K562 (cell line): ENCODE data around the gene INTS1. TPM values are rescaled to one million over a fixed set of nuclear protein-coding genes. Genes with fewer than 3 reads are reported as not detected.

Source experiments
- ETV6 ChIP-seq, 3 experiments: fragments of 150-350 bp in 1 of 3; sonication (generic) in 1 of 3; formaldehyde crosslinking in 1 of 3; IDR thresholded peaks; 2 replicates each; pipeline versions ENCODE4 v1.6.1 to v1.8.0; 2014 to 2022; ENCODE audit warnings: borderline replicate concordance in 2 of 3, low read depth in 2 of 3, antibody characterized with exemption in 1 of 3, low read length in 1 of 3, mild to moderate bottlenecking in 1 of 3, missing genetic modification reagents in 1 of 3
- HDAC1 ChIP-seq, 2 experiments: fragments of 450-650 bp; IDR thresholded peaks; 2 replicates each; pipeline ENCODE4 v1.6.1; 2016 to 2017; ENCODE audit warnings: inconsistent platforms in 1 of 2, mild to moderate bottlenecking in 1 of 2, moderate library complexity in 1 of 2
- HDAC2 ChIP-seq: fragments of 450-650 bp; IDR thresholded peaks from 2 replicates; pipeline ENCODE4 v1.6.1; 2016; ENCODE audit warnings: mild to moderate bottlenecking
- HINFP ChIP-seq: fragments of 450-650 bp; conservative IDR thresholded peaks from 2 replicates; pipeline ENCODE4 v1.6.1; 2016; ENCODE audit warnings: missing genetic modification characterization, low read depth, mild to moderate bottlenecking, control low read depth, missing compliant biosample characterization
- HMGN3 ChIP-seq: IDR thresholded peaks from 2 replicates; pipeline ENCODE4 v1.6.1; 2011; ENCODE audit warnings: borderline replicate concordance, low read depth, mild to moderate bottlenecking, mixed read lengths, low read length; ENCODE audit not compliant: insufficient read length; ENCODE audit errors: extremely low read depth
- KDM5B ChIP-seq: fragments of 200-600 bp; sonication (generic); IDR thresholded peaks from 2 replicates; pipeline ENCODE4 v1.6.1; 2012; ENCODE audit warnings: low read depth, mild to moderate bottlenecking, moderate library complexity, low read length, control low read depth, inconsistent platforms; ENCODE audit not compliant: insufficient replicate concordance
- MAFF ChIP-seq: IDR thresholded peaks from 2 replicates; pipeline ENCODE4 v1.6.1; 2012; ENCODE audit warnings: low read length, improper control_type of control experiment
- MAX ChIP-seq: sonication (generic); formaldehyde crosslinking; IDR thresholded peaks from 2 replicates; pipeline ENCODE4 v1.9.0; 2022; ENCODE audit warnings: mild to moderate bottlenecking, missing genetic modification reagents
- MLLT1 ChIP-seq, 2 experiments: fragments of 450-650 bp; IDR thresholded peaks; 2 replicates each; pipeline ENCODE4 v1.6.1; 2016
- MYC ChIP-seq, 2 experiments: fragments of 250-450 bp in 1 of 2; sonication (Bioruptor Pico) in 1 of 2; IDR thresholded peaks; 2 replicates each; pipeline versions ENCODE4 v1.5.1 to v1.6.1; 2012 to 2021; ENCODE audit warnings: low read depth in 2 of 2, borderline replicate concordance in 1 of 2, improper control_type of control experiment in 1 of 2, low read length in 1 of 2, mild to moderate bottlenecking in 1 of 2, moderate library complexity in 1 of 2
- NFE2 ChIP-seq: IDR thresholded peaks from 2 replicates; pipeline ENCODE4 v1.6.1; 2014; ENCODE audit warnings: antibody characterized with exemption, low read depth
- NFIC ChIP-seq: fragments of 450-650 bp; IDR thresholded peaks from 2 replicates; pipeline ENCODE4 v1.6.1; 2017; ENCODE audit warnings: mild to moderate bottlenecking, inconsistent platforms
- PCBP1 ChIP-seq: fragments of 200-400 bp; formaldehyde crosslinking; IDR thresholded peaks from 2 replicates; pipeline ENCODE4 v1.6.1; 2018; ENCODE audit warnings: mild to moderate bottlenecking, low read depth, low read length; ENCODE audit not compliant: poor library complexity, severe bottlenecking
- PML ChIP-seq: IDR thresholded peaks from 2 replicates; pipeline ENCODE4 v1.6.1; 2012; ENCODE audit warnings: low read length, inconsistent platforms
- POLR2G ChIP-seq: fragments of 200-400 bp; formaldehyde crosslinking; IDR thresholded peaks from 2 replicates; pipeline ENCODE4 v1.6.1; 2017; ENCODE audit warnings: low read depth, mild to moderate bottlenecking, antibody characterized with exemption, low read length, moderate library complexity
- RFX7 ChIP-seq: fragments of 250-450 bp; sonication (Bioruptor Pico); IDR thresholded peaks from 2 replicates; pipeline ENCODE4 v1.5.1; 2021; ENCODE audit warnings: mild to moderate bottlenecking
- SP1 ChIP-seq: sonication (generic); formaldehyde crosslinking; IDR thresholded peaks from 2 replicates; pipeline ENCODE4 v1.8.1; 2022; ENCODE audit warnings: mild to moderate bottlenecking, missing genetic modification reagents
- TBP ChIP-seq: optimal IDR thresholded peaks from 2 replicates; pipeline ENCODE3; 2011; ENCODE audit warnings: low read depth, low read length, improper control_type of control experiment
- ZBTB7A ChIP-seq: IDR thresholded peaks from 2 replicates; pipeline ENCODE4 v1.6.1; 2011; ENCODE audit warnings: low read depth, mild to moderate bottlenecking, low read length, moderate library complexity, borderline replicate concordance; ENCODE audit not compliant: control insufficient read depth
- ZC3H8 ChIP-seq: fragments of 450-650 bp; IDR thresholded peaks from 2 replicates; pipeline ENCODE4 v1.6.1; 2017
- ZNF395 ChIP-seq: fragments of 200-800 bp; sonication (Bioruptor generic); IDR thresholded peaks from 2 replicates; pipeline ENCODE4 v1.6.1; 2017; ENCODE audit warnings: missing genetic modification characterization, missing compliant biosample characterization
- ZNF408 ChIP-seq: fragments of 250-450 bp; sonication (Bioruptor Pico); IDR thresholded peaks from 2 replicates; pipeline ENCODE4 v1.4.0; 2020; ENCODE audit warnings: low read depth, mild to moderate bottlenecking, moderate library complexity
- polyA plus RNA-seq, 8 experiments: library from polyadenylated mRNA; depleted of rRNA in 4 of 8; stranded (reverse) in 5 of 8; unstranded in 3 of 8; fragments of >200 nt; fragmentation: Nextera tagmentation in 2 of 8; fragmentation: Illumina TruSeq in 1 of 8; extraction: Ambion mirVana in 2 of 8; extraction: Trizol in 1 of 8; gene quantifications; 2 replicates each; pipeline versions ENCODE4 v1.2.1 to v1.2.3, GENCODE V29; 2011 to 2014; ENCODE audit warnings: inconsistent platforms in 1 of 8, missing spikeins in 1 of 8
- total RNA-seq, 7 experiments: library from RNA; depleted of rRNA in 6 of 7; stranded (reverse); fragments of >200 nt in 6 of 7; fragmentation: Illumina TruSeq in 2 of 7; extraction: Trizol in 2 of 7; gene quantifications; 2 replicates each; pipeline versions ENCODE4 v1.2.1 to v1.2.3, GENCODE V29; 2011 to 2021; ENCODE audit warnings: low replicate concordance in 1 of 7

Gene INTS1
- total and polyA plus RNA-seq, 9 of the 15 experiments (the other 6 are each of a cell fraction or from before 2014, with no cell fraction given): 0.34 to 119 (median 18.5) TPM

- TF ChIP-seq ZNF408 (no peak), MAX (peak; percentile 73; the same call in 1 of the 2 replicates), SP1 (CRISPR knock-in tag) (peak; percentile 35), ETV6 (IDR thresholded peaks at IDR 0.05; ENCODE audit: borderline replicate concordance in 1 of 2, low read depth in 2 of 2, low read length in 1 of 2) (no peak), ETV6 (CRISPR knock-in tag; IDR thresholded peaks at IDR 0.05; ENCODE audit: borderline replicate concordance) (0 out of 2 replicates have a peak, but pooled peaks have one; percentile 39), HMGN3 (peak; percentile 43), NFIC (peak; percentile 95), MLLT1 (IDR thresholded peaks at IDR 0.05) (0 out of 4 replicates have a peak, but pooled peaks of 1 of the 2 experiments have one; percentile 8), RFX7 (CRISPR knock-in tag) (no peak), TBP (peak; percentile 74), MYC (IDR thresholded peaks at IDR 0.05; ENCODE audit: low read depth, low read length) (peak; percentile 36; the same call in 1 of the 2 replicates), MYC (CRISPR knock-in tag; IDR thresholded peaks at IDR 0.05; ENCODE audit: borderline replicate concordance, low read depth) (no peak), PML (peak; percentile 57; the same call in 1 of the 2 replicates), HDAC2 (no peak), ZBTB7A (peak; percentile 78), KDM5B (peak; percentile 98), ZNF395 (CRISPR knock-in tag) (peak; percentile 74; the same call in 1 of the 2 replicates), HDAC1 (IDR thresholded peaks at IDR 0.05) (peak in 1 of 2 experiments; percentile 91; a peak in 2 of 4 replicates), NFE2 (peak; percentile 68), HINFP (tag) (no peak), POLR2G (peak; percentile 93), MAFF (no peak), PCBP1 (peak; percentile 24), ZC3H8 (no peak)
Measured at GRCh38 chr7:1458683-1459511, 45.3 kb downstream of the INTS1 start, which contains the start of gene MICALL2 (continued).
